Measurements from ENCODE around the gene MYOG. TPM values are rescaled to one million over a fixed set of nuclear protein-coding genes. Genes with fewer than 3 reads are reported as not detected.
A peak's percentile ranks its signal among the peaks of the same experiment; 100 is the strongest.

Gene MYOG
- total RNA-seq, 2 donors from 2014 or later = not detected

- no peaks in the 10 kb centered on the region for H3K4me1 Mint-ChIP-seq (ENCODE audit: low read depth)
- no peaks in the 10 kb centered on the region for H3K36me3 Mint-ChIP-seq (ENCODE audit: insufficient read depth in 2 of 2)
- no peaks in the 10 kb centered on the region for H3K9me3 Mint-ChIP-seq
- H3K27me3 Mint-ChIP-seq (ENCODE audit: low read depth) = no peaks in the 10 kb centered on the region
- ATAC-seq (replicated peaks in 1 of 2) (no peak), DNase-seq (no peak)
- H3K4me3 Mint-ChIP-seq = no peak overlapping the region
- H3K27ac Mint-ChIP-seq = no peak overlapping the region
These were observed 46.0 kb downstream of the MYOG start for GRCh38 chr1:203039609-203040512.

- Mint-ChIP-seq H3K36me3 (ENCODE audit: insufficient read depth in 2 of 2) (no peaks in the 10 kb centered on the region), H3K9me3 (no peaks in the 10 kb centered on the region), H3K27ac (no peak overlapping the region), H3K27me3 (ENCODE audit: low read depth) (no peaks in the 10 kb centered on the region), H3K4me3 (no peak overlapping the region), H3K4me1 (ENCODE audit: low read depth) (no peaks in the 10 kb centered on the region)
- ATAC-seq (replicated peaks in 1 of 2) = peak; percentile 79 to 84
- DNase-seq = peak; percentile 64 to 68
These were observed 46.8 kb downstream of the MYOG start for GRCh38 chr1:203038891-203039608.

- no peaks in the 10 kb centered on the region for H3K36me3 Mint-ChIP-seq (ENCODE audit: insufficient read depth in 2 of 2)
- H3K4me1 Mint-ChIP-seq (ENCODE audit: low read depth) = no peaks in the 10 kb centered on the region
- ATAC-seq (replicated peaks in 1 of 2) = no peak
- H3K9me3 Mint-ChIP-seq = no peaks in the 10 kb centered on the region
- H3K27ac Mint-ChIP-seq = no peak overlapping the region
- no peak for DNase-seq
- no peaks in the 10 kb centered on the region for H3K27me3 Mint-ChIP-seq (ENCODE audit: low read depth)
- H3K4me3 Mint-ChIP-seq = no peak overlapping the region
These were observed 47.5 kb downstream of the MYOG start for GRCh38 chr1:203038217-203038741.

GRCh38 chr1:203037509-203038190 lies 48.2 kb downstream of the MYOG start:
- Mint-ChIP-seq H3K4me1 (ENCODE audit: low read depth) (no peaks in the 10 kb centered on the region), H3K27ac (no peak overlapping the region), H3K36me3 (ENCODE audit: insufficient read depth in 2 of 2) (no peaks in the 10 kb centered on the region), H3K9me3 (no peaks in the 10 kb centered on the region), H3K4me3 (no peak overlapping the region), H3K27me3 (ENCODE audit: low read depth) (no peaks in the 10 kb centered on the region)
- DNase-seq (no peak), ATAC-seq (replicated peaks in 1 of 2) (no peak)

GRCh38 chr1:203036537-203036936 lies 49.3 kb downstream of the MYOG start:
- no peak overlapping the region for H3K4me3 Mint-ChIP-seq
- H3K27me3 Mint-ChIP-seq (ENCODE audit: low read depth) = no peaks in the 10 kb centered on the region
- no peaks in the 10 kb centered on the region for H3K36me3 Mint-ChIP-seq (ENCODE audit: insufficient read depth in 2 of 2)
- DNase-seq (no peak), ATAC-seq (replicated peaks in 1 of 2) (no peak)
- H3K4me1 Mint-ChIP-seq (ENCODE audit: low read depth) = no peaks in the 10 kb centered on the region
- no peaks in the 10 kb centered on the region for H3K9me3 Mint-ChIP-seq
- no peak overlapping the region for H3K27ac Mint-ChIP-seq

GRCh38 chr1:203036135-203036534 lies 49.7 kb downstream of the MYOG start:
- Mint-ChIP-seq H3K4me1 (ENCODE audit: low read depth) (no peaks in the 10 kb centered on the region), H3K9me3 (no peaks in the 10 kb centered on the region), H3K27me3 (ENCODE audit: low read depth) (no peaks in the 10 kb centered on the region), H3K27ac (no peak overlapping the region), H3K36me3 (ENCODE audit: insufficient read depth in 2 of 2) (no peaks in the 10 kb centered on the region), H3K4me3 (no peak overlapping the region)
- DNase-seq = no peak
- no peak for ATAC-seq (replicated peaks in 1 of 2)

GRCh38 chr1:203035111-203036000 lies 50.5 kb downstream of the MYOG start:
- H3K9me3 Mint-ChIP-seq = no peaks in the 10 kb centered on the region

GRCh38 chr1:203034422-203035110 lies 51.2 kb downstream of the MYOG start:
- Mint-ChIP-seq H3K4me3 (no peak overlapping the region), H3K27me3 (ENCODE audit: low read depth) (no peaks in the 10 kb centered on the region), H3K36me3 (ENCODE audit: insufficient read depth in 2 of 2) (no peaks in the 10 kb centered on the region), H3K27ac (no peak overlapping the region), H3K4me1 (ENCODE audit: low read depth) (no peaks in the 10 kb centered on the region), H3K9me3 (no peaks in the 10 kb centered on the region)
- ATAC-seq (replicated peaks in 1 of 2) = no peak
- DNase-seq = no peak

More at GRCh38 chr1:203035111-203036000, 50.5 kb downstream of the MYOG start:
- DNase-seq = no peak
- Mint-ChIP-seq H3K36me3 (ENCODE audit: insufficient read depth in 2 of 2) (no peaks in the 10 kb centered on the region), H3K27me3 (ENCODE audit: low read depth) (no peaks in the 10 kb centered on the region), H3K27ac (no peak overlapping the region), H3K4me1 (ENCODE audit: low read depth) (no peaks in the 10 kb centered on the region), H3K4me3 (no peak overlapping the region)
- no peak for ATAC-seq (replicated peaks in 1 of 2)

GRCh38 chr1:203033917-203034316 lies 51.9 kb downstream of the MYOG start:
- H3K9me3 Mint-ChIP-seq = no peaks in the 10 kb centered on the region
- no peaks in the 10 kb centered on the region for H3K36me3 Mint-ChIP-seq (ENCODE audit: insufficient read depth in 2 of 2)
- no peak for DNase-seq
- no peaks in the 10 kb centered on the region for H3K27me3 Mint-ChIP-seq (ENCODE audit: low read depth)
- H3K4me1 Mint-ChIP-seq (ENCODE audit: low read depth) = no peaks in the 10 kb centered on the region
- no peak overlapping the region for H3K27ac Mint-ChIP-seq
- no peak overlapping the region for H3K4me3 Mint-ChIP-seq
- ATAC-seq (replicated peaks in 1 of 2) = no peak

GRCh38 chr1:203033287-203033686 lies 52.5 kb downstream of the MYOG start:
- Mint-ChIP-seq H3K27me3 (ENCODE audit: low read depth) (peaks cover 5% of the 10 kb centered on the region), H3K36me3 (ENCODE audit: insufficient read depth in 2 of 2) (no peaks in the 10 kb centered on the region), H3K9me3 (no peaks in the 10 kb centered on the region), H3K4me1 (ENCODE audit: low read depth) (peaks cover under 1% of the 10 kb centered on the region), H3K4me3 (no peak overlapping the region), H3K27ac (no peak overlapping the region)
- no peak for DNase-seq
- no peak for ATAC-seq (replicated peaks in 1 of 2)
